ENCODE results near the gene GPC6.

Gene GPC6

DNA sequence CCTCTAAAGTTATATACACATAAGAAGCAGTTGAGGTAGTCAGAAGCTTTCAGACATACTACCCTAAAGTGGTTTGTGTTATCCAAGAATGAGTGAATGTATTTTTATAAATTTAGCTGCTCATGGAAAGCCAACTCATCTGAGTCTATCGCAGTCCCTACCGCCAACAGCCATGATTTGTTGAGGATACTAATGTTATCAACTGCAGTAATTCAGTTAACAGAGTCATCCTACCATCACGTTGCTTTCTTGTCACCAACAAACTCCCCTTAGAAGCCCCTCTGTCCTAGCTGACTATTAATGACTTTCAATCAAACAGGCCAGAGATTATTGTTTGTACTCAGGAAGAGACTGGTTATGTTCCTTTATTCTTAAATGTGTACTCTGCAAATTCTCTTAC, 1083.0 kb downstream of the GPC6 start:
- H2BK5ac ChIP-seq (ENCODE audit: low read depth, low read length, poor library complexity, severe bottlenecking): peak overlapping the region; percentile 66
- 41% methylated on average over 3 of the region's 3 CpGs for WGBS

DNA sequence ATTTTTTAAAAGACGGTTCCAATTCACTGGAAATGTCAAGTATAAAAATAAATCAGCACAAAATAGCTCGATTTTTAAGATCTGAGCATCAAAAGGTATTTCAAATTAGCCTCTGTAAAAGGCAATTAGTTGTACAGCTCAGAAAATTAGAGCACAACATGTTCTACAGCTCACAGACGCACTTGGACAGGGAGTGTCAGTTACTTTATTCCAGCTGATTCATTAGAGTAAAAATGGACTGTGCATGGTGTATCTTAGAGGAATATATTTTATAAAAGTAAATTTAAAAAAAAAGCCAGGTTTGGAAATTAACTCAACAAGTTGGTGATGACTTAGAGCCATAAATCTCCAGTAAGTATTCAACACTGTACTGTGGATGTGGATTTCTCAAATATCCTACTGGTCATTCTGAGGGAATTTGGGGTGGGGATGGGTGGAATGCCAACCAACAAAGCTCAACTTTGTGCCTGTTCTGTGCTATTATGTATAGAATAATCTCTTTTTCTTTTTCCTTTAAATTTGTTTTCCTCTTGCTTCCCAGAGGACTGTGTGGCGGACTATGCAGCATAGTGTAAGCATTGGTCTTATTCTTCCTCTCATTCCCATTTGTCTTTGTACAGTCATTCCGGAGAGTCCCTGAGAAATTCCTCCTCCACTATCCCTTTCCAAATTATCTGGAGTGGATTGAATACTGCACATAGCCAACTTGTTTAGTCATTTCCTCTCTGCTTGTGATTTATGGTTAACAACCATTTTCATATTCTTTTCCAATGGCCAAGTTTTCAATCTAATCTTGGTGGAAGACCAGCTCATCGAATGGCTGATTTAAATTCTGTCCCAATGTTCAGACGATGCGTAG, 1083.6 kb downstream of the GPC6 start:
- Histone ChIP-seq H3K9ac (ENCODE audit: low read length) (peak overlapping the region; percentile 55), H2AK5ac (ENCODE audit: low read length, severe bottlenecking) (no peak overlapping the region), H3K9me3 (ENCODE audit: control insufficient read depth, low read length) (no peaks in the 10 kb centered on the region), H2AFZ (ENCODE audit: low read depth, low read length) (no peak overlapping the region), H2BK120ac (ENCODE audit: low read depth, low read length) (peak overlapping the region; percentile 46), H2BK15ac (ENCODE audit: low read depth, poor library complexity, severe bottlenecking) (no peak overlapping the region), H3K14ac (ENCODE audit: low read length in 2 of 2) (no peak overlapping the region), H3K23ac (ENCODE audit: low read length in 2 of 2) (no peak overlapping the region), H4K8ac (ENCODE audit: low read length) (no peak overlapping the region), H3K27ac (ENCODE audit: low read length, poor library complexity, severe bottlenecking) (peak overlapping the region; percentile 94), H4K91ac (ENCODE audit: low read length) (no peak overlapping the region), H3K4me1 (ENCODE audit: control insufficient read depth, insufficient read depth, low read depth, low read length) (peaks cover 2% of the 10 kb centered on the region), H3K27me3 (ENCODE audit: control insufficient read depth in 1 of 2, insufficient read depth in 1 of 2, low read length in 2 of 2) (no peaks in the 10 kb centered on the region), H2BK5ac (ENCODE audit: low read depth, low read length, poor library complexity, severe bottlenecking) (peak overlapping the region; percentile 44), H3K36me3 (ENCODE audit: control insufficient read depth in 1 of 2, insufficient read depth in 2 of 2, low read depth in 1 of 2, low read length in 2 of 2) (no peaks in the 10 kb centered on the region), H2BK12ac (ENCODE audit: low read length in 2 of 2) (no peak overlapping the region), H3K4me3 (ENCODE audit: insufficient read depth in 1 of 2, low read depth in 1 of 2, low read length in 2 of 2) (peak overlapping the region in 1 of 2 experiments; percentile 31), H3K18ac (ENCODE audit: low read depth in 1 of 2, low read length in 2 of 2) (peak overlapping the region in 1 of 2 experiments; percentile 21), H3K79me1 (replicated peaks; ENCODE audit: low read length, poor library complexity, severe bottlenecking) (no peaks in the 10 kb centered on the region), H3K4me2 (ENCODE audit: low read length, poor library complexity, severe bottlenecking) (peak overlapping the region; percentile 43), H3K4ac (ENCODE audit: low read depth in 1 of 2, low read length in 2 of 2) (peak overlapping the region in 1 of 2 experiments; percentile 61)
- 24% methylated on average over 7 of the region's 8 CpGs for WGBS
- peak; percentile 92 for DNase-seq

More for the DNA sequence above, 1083.0 kb downstream of the GPC6 start:
- Histone ChIP-seq H3K18ac (ENCODE audit: low read depth in 1 of 2, low read length in 2 of 2) (peak overlapping the region; percentile 87 to 91), H3K27ac (ENCODE audit: low read length, poor library complexity, severe bottlenecking) (peak overlapping the region; percentile 94), H2BK15ac (ENCODE audit: low read depth, poor library complexity, severe bottlenecking) (no peak overlapping the region), H2BK120ac (ENCODE audit: low read depth, low read length) (peak overlapping the region; percentile 73), H4K8ac (ENCODE audit: low read length) (peak overlapping the region; percentile 95), H2BK12ac (ENCODE audit: low read length in 2 of 2) (peak overlapping the region in 1 of 2 experiments; percentile 95), H3K4me3 (ENCODE audit: insufficient read depth in 1 of 2, low read depth in 1 of 2, low read length in 2 of 2) (peak overlapping the region in 1 of 2 experiments; percentile 31), H3K27me3 (ENCODE audit: control insufficient read depth in 1 of 2, insufficient read depth in 1 of 2, low read length in 2 of 2) (no peaks in the 10 kb centered on the region), H2AK5ac (ENCODE audit: low read length, severe bottlenecking) (peak overlapping the region; percentile 65), H3K14ac (ENCODE audit: low read length in 2 of 2) (no peak overlapping the region), H4K91ac (ENCODE audit: low read length) (peak overlapping the region; percentile 90), H3K4ac (ENCODE audit: low read depth in 1 of 2, low read length in 2 of 2) (peak overlapping the region; percentile 87 to 91), H3K9ac (ENCODE audit: low read length) (peak overlapping the region; percentile 55), H3K4me2 (ENCODE audit: low read length, poor library complexity, severe bottlenecking) (no peak overlapping the region), H2AFZ (ENCODE audit: low read depth, low read length) (no peak overlapping the region), H3K4me1 (ENCODE audit: control insufficient read depth, insufficient read depth, low read depth, low read length) (peaks cover 2% of the 10 kb centered on the region), H3K36me3 (ENCODE audit: control insufficient read depth in 1 of 2, insufficient read depth in 2 of 2, low read depth in 1 of 2, low read length in 2 of 2) (no peaks in the 10 kb centered on the region), H3K9me3 (ENCODE audit: control insufficient read depth, low read length) (no peaks in the 10 kb centered on the region), H3K79me1 (replicated peaks; ENCODE audit: low read length, poor library complexity, severe bottlenecking) (no peaks in the 10 kb centered on the region), H3K23ac (ENCODE audit: low read length in 2 of 2) (no peak overlapping the region)
- DNase-seq: peak; percentile 20

DNA sequence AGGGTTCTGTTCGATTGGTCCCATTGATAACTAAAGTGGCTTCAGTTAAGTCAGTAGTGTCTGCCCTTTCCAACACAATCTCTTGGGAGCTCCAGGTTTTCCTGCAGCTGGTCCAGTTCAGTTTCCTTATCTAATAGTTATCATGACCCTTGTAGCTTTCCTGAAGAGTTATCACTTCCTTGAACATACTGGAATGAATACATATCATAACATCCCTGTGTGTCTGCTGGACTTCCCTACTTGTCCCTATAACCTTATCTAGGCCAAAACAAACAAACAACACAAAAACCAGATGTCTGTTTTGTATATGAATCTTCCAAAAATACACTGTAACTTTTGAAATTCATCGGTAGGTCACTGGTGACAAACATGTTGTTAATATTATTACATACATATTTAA, 1085.3 kb downstream of the GPC6 start:
- Histone ChIP-seq H3K14ac (ENCODE audit: low read length in 2 of 2) (no peak overlapping the region), H4K91ac (ENCODE audit: low read length) (no peak overlapping the region), H2BK120ac (ENCODE audit: low read depth, low read length) (peak overlapping the region; percentile 8), H2BK12ac (ENCODE audit: low read length in 2 of 2) (peak overlapping the region; percentile 24 to 80), H3K27ac (ENCODE audit: low read length, poor library complexity, severe bottlenecking) (no peak overlapping the region), H2AK5ac (ENCODE audit: low read length, severe bottlenecking) (peak overlapping the region; percentile 96), H3K27me3 (ENCODE audit: control insufficient read depth in 1 of 2, insufficient read depth in 1 of 2, low read length in 2 of 2) (no peaks in the 10 kb centered on the region), H3K4me3 (ENCODE audit: insufficient read depth in 1 of 2, low read depth in 1 of 2, low read length in 2 of 2) (no peak overlapping the region), H3K79me1 (replicated peaks; ENCODE audit: low read length, poor library complexity, severe bottlenecking) (no peaks in the 10 kb centered on the region), H3K4me2 (ENCODE audit: low read length, poor library complexity, severe bottlenecking) (no peak overlapping the region), H4K8ac (ENCODE audit: low read length) (no peak overlapping the region), H2AFZ (ENCODE audit: low read depth, low read length) (no peak overlapping the region), H2BK15ac (ENCODE audit: low read depth, poor library complexity, severe bottlenecking) (no peak overlapping the region), H2BK5ac (ENCODE audit: low read depth, low read length, poor library complexity, severe bottlenecking) (no peak overlapping the region), H3K9ac (ENCODE audit: low read length) (no peak overlapping the region), H3K36me3 (ENCODE audit: control insufficient read depth in 1 of 2, insufficient read depth in 2 of 2, low read depth in 1 of 2, low read length in 2 of 2) (no peaks in the 10 kb centered on the region), H3K9me3 (ENCODE audit: control insufficient read depth, low read length) (no peaks in the 10 kb centered on the region), H3K4ac (ENCODE audit: low read depth in 1 of 2, low read length in 2 of 2) (peak overlapping the region; percentile 50 to 62), H3K18ac (ENCODE audit: low read depth in 1 of 2, low read length in 2 of 2) (peak overlapping the region; percentile 16 to 85), H3K23ac (ENCODE audit: low read length in 2 of 2) (no peak overlapping the region), H3K4me1 (ENCODE audit: control insufficient read depth, insufficient read depth, low read depth, low read length) (no peaks in the 10 kb centered on the region)
- DNase-seq: peak; percentile 40
- 27% methylated on average over 1 of the region's 2 CpGs for WGBS

DNA sequence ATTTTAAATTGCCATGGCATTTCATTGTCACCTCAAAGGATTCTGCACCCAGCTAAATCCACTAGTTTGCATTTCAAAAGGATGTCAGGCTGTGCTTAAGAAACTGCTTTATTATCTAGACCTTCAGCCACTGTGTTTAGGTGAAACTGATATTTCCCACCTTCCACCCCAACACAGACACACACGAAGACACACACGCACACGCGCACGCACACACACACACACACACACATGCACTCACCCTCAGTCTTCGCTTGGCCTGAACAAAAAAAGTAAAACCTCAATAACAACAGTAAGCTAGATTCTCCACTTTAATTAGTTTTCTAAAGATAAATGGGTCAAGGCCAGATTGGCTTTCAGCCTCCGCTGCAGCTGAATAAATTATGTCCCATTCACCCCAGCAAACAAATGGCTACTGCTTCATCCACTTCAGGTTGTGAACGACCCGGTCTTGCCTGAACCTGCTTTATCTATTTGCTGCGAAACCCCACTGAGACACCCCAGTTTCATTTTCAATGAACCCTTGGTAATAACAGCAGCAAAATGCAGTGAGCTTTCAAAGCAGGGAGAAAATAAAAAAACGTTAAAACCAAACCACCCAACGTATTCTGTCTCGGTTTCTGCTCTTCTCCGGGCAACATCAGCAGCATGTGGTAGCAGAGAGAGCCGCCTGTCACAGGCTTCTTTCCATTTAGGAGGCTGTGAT, 1086.1 kb downstream of the GPC6 start:
- WGBS: 84% methylated on average over 15 of the region's 15 CpGs
- H3K18ac ChIP-seq (ENCODE audit: low read depth in 1 of 2, low read length in 2 of 2): peak overlapping the region; percentile 73 to 96
- H3K27me3 ChIP-seq (ENCODE audit: control insufficient read depth in 1 of 2, insufficient read depth in 1 of 2, low read length in 2 of 2): no peaks in the 10 kb centered on the region
- no peaks in the 10 kb centered on the region for H3K4me1 ChIP-seq (ENCODE audit: control insufficient read depth, insufficient read depth, low read depth, low read length)
- no peak overlapping the region for H3K4me3 ChIP-seq (ENCODE audit: insufficient read depth in 1 of 2, low read depth in 1 of 2, low read length in 2 of 2)
- peak overlapping the region; percentile 87 for H2BK120ac ChIP-seq (ENCODE audit: low read depth, low read length)
- H2BK15ac ChIP-seq (ENCODE audit: low read depth, poor library complexity, severe bottlenecking): peak overlapping the region; percentile 26
- H2AK5ac ChIP-seq (ENCODE audit: low read length, severe bottlenecking): peak overlapping the region; percentile 76
- H3K9ac ChIP-seq (ENCODE audit: low read length): no peak overlapping the region
- no peaks in the 10 kb centered on the region for H3K79me1 ChIP-seq (replicated peaks; ENCODE audit: low read length, poor library complexity, severe bottlenecking)
- no peak overlapping the region for H2AFZ ChIP-seq (ENCODE audit: low read depth, low read length)
- peak overlapping the region; percentile 99 for H4K91ac ChIP-seq (ENCODE audit: low read length)
- no peak overlapping the region for H3K4me2 ChIP-seq (ENCODE audit: low read length, poor library complexity, severe bottlenecking)
- peak overlapping the region; percentile 93 for H4K8ac ChIP-seq (ENCODE audit: low read length)
- no peaks in the 10 kb centered on the region for H3K9me3 ChIP-seq (ENCODE audit: control insufficient read depth, low read length)
- H3K4ac ChIP-seq (ENCODE audit: low read depth in 1 of 2, low read length in 2 of 2): peak overlapping the region; percentile 79 to 90
- no peak overlapping the region for H3K27ac ChIP-seq (ENCODE audit: low read length, poor library complexity, severe bottlenecking)
- no peak overlapping the region for H2BK5ac ChIP-seq (ENCODE audit: low read depth, low read length, poor library complexity, severe bottlenecking)
- H2BK12ac ChIP-seq (ENCODE audit: low read length in 2 of 2): peak overlapping the region; percentile 38 to 92
- H3K23ac ChIP-seq (ENCODE audit: low read length in 2 of 2): no peak overlapping the region
- no peaks in the 10 kb centered on the region for H3K36me3 ChIP-seq (ENCODE audit: control insufficient read depth in 1 of 2, insufficient read depth in 2 of 2, low read depth in 1 of 2, low read length in 2 of 2)
- peak; percentile 16 for DNase-seq
- H3K14ac ChIP-seq (ENCODE audit: low read length in 2 of 2): no peak overlapping the region

All from mesenchymal stem cell (in vitro differentiated cells and primary cell).